Mesothelial cell of epicardium (in vitro differentiated cells): ENCODE measurements around the gene FCER1G. TPM values are rescaled to one million over a fixed set of nuclear protein-coding genes. Genes with fewer than 3 reads are reported as not detected.
A peak's percentile ranks its signal among the peaks of the same experiment; 100 is the strongest.

Experiments
- DNase-seq, 2 experiments: peaks; one replicate each; pipeline ENCODE4 v3.0.0; 2021; ENCODE audit warnings: low spot score in 2 of 2; ENCODE audit not compliant: unreplicated experiment in 2 of 2
- H3K27ac Mint-ChIP-seq: 2 replicates; pipeline ENCODE4 v1.8.0; 2021; ENCODE audit warnings: mixed read lengths
- H3K27me3 Mint-ChIP-seq: 2 replicates; pipeline ENCODE4 v1.8.0; 2021; ENCODE audit warnings: low read depth, mixed read lengths
- H3K36me3 Mint-ChIP-seq: 2 replicates; pipeline ENCODE4 v1.8.0; 2021; ENCODE audit warnings: mixed read lengths
- H3K4me1 Mint-ChIP-seq: 2 replicates; pipeline ENCODE4 v1.8.0; 2021; ENCODE audit warnings: mixed read lengths
- H3K4me3 Mint-ChIP-seq: 2 replicates; pipeline ENCODE4 v1.8.0; 2021; ENCODE audit warnings: mild to moderate bottlenecking, moderate library complexity, mixed read lengths
- H3K9me3 Mint-ChIP-seq: 2 replicates; pipeline ENCODE4 v1.8.0; 2021; ENCODE audit warnings: mixed read lengths
- total RNA-seq: library from RNA; stranded (reverse); gene quantifications from 3 replicates; pipeline ENCODE4 v1.2.1, GENCODE V29; 2021
- TF ChIP-seq, protein P1 (sequence below): fragments of 200-600 bp; sonication (generic); IDR thresholded peaks from one replicate; pipeline ENCODE4 v1.5.0; 2021; ENCODE audit warnings: antibody characterized with exemption; ENCODE audit not compliant: unreplicated experiment

Gene FCER1G
- total RNA-seq, 1 donor from 2014 or later = 0.40 TPM

DNA sequence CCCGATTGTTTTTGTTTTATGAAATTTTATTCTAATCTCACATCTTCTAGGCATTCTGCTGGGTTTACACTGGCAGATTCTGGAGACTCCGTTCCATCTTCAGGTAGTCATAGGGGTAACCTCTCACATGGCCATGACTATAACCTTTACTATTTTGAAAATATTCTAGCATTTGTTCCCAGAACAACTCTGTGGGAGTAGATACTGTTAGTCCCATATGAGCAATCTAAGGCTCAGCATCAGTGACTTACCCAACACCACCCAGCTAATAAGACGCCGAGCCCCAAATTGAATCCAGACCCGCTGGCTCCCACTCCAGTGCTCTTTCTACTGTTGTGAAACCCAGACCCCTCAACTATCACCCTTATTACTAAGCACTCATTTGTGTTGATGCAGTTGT is 26.1 kb upstream of the FCER1G start:
- TF ChIP-seq, protein P1, sequence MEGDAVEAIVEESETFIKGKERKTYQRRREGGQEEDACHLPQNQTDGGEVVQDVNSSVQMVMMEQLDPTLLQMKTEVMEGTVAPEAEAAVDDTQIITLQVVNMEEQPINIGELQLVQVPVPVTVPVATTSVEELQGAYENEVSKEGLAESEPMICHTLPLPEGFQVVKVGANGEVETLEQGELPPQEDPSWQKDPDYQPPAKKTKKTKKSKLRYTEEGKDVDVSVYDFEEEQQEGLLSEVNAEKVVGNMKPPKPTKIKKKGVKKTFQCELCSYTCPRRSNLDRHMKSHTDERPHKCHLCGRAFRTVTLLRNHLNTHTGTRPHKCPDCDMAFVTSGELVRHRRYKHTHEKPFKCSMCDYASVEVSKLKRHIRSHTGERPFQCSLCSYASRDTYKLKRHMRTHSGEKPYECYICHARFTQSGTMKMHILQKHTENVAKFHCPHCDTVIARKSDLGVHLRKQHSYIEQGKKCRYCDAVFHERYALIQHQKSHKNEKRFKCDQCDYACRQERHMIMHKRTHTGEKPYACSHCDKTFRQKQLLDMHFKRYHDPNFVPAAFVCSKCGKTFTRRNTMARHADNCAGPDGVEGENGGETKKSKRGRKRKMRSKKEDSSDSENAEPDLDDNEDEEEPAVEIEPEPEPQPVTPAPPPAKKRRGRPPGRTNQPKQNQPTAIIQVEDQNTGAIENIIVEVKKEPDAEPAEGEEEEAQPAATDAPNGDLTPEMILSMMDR = no peak
- H3K36me3 Mint-ChIP-seq = no peaks in the 10 kb centered on the region

DNA sequence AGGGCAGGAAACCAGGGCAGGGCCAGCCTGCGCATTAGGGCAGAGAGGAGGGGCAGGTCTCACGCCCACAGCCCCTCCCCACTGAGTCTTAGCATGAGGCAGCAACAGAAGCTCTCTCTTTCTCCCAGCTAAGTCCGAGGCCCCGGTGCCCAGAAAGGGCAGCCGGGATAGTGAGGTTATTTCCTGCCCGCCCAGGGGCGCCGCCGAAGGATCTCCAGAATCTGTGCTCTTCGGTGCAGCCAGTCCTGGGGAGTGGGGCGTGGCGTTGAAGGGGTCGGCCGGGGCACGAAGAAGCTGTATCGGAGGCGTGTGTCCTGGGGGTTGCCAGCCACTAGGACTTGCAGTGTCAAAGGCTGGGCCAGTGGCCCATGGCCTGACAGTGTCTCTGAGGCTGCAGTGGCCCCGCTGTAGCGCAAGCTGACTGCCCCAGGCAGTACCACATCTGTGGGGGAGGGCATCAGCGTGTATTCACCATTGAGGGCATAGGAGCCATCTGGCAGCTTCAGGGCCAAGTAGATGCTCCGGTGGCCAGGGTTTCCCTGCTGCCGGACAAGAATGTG is 24.1 kb upstream of the FCER1G start:
- no peak overlapping the region for H3K27ac Mint-ChIP-seq
- H3K27me3 Mint-ChIP-seq = no peaks in the 10 kb centered on the region
- peaks cover 3% of the 10 kb centered on the region for H3K4me1 Mint-ChIP-seq
- no peak for DNase-seq
- H3K9me3 Mint-ChIP-seq = no peaks in the 10 kb centered on the region
- TF ChIP-seq, protein P1 = no peak
- no peak overlapping the region for H3K4me3 Mint-ChIP-seq
- no peaks in the 10 kb centered on the region for H3K36me3 Mint-ChIP-seq

More for the DNA sequence above, 26.1 kb upstream of the FCER1G start:
- Mint-ChIP-seq H3K27me3 (no peaks in the 10 kb centered on the region), H3K4me1 (peaks cover 8% of the 10 kb centered on the region), H3K9me3 (no peaks in the 10 kb centered on the region), H3K27ac (no peak overlapping the region), H3K4me3 (no peak overlapping the region)
- no peak for DNase-seq

DNA sequence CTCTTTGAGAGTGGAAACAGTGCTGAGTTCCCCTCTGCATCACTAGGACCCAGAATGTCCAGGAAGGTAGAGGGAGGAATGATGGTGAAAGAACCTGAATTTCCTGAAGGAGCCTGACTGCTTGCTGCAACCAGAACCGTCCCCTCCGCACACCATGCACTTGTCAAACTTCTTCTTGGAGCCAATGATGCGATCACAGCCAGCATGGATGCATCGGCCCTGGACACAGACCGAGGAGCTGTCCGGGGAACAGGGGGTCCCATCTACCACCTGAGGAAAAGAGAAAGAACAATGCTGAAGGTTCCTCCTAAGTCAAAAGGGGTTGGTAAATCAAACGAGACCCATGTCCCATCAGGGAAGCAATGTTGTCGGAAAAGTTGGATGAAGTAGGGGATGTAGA is 23.1 kb upstream of the FCER1G start:
- TF ChIP-seq, protein P1 = no peak
- no peak for DNase-seq
- Mint-ChIP-seq H3K36me3 (no peaks in the 10 kb centered on the region), H3K27me3 (no peaks in the 10 kb centered on the region), H3K9me3 (no peaks in the 10 kb centered on the region), H3K4me3 (no peak overlapping the region), H3K4me1 (peaks cover 7% of the 10 kb centered on the region), H3K27ac (no peak overlapping the region)

DNA sequence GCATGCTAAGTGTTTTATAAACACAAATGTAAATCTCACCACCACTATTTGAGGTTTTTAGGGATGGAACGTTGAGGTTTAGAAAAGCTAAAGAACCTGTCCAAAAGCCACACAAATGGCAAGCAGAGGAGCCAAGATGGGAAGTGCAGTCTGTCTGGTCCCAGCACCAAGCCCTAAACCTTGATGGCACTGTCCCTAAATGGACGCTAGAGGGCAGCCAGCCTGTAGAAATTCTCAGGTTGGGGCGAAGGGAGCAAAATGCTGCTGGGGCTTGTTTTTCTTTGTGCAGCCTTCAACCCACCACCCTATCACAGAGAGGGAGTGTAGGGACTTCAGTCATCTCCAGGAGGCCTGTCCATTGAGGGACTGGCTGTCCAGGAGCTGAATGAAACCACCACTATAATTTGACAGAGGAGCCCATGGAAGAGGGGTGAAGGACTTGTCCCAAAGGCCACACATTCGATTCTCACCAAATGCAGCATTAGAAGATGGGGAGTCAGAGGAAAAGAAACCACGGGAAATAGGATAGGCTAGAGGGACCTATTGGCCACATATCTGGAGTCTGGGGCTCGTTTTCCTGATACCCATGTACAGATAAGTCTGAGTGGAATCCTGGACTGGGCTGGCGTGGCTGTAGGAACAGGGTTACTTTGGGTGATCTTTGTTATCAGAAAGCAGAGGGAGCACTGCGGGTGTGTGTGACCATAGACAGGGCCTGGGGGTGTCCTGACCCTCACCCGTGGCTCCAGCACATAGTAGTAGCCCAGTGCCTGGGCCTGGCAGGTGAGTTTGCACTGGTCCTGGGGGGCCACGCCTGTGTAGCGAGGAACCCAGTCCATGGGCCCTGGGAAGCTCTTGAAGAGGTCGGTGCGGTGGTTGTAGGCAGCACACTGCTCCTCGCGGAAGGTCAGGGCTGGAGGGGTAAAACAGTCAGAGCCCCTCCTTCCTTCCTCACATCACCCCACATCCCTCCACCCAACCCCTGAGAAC is 22.3 kb upstream of the FCER1G start:
- DNase-seq = peak in 1 of 2 experiments; percentile 65

DNA sequence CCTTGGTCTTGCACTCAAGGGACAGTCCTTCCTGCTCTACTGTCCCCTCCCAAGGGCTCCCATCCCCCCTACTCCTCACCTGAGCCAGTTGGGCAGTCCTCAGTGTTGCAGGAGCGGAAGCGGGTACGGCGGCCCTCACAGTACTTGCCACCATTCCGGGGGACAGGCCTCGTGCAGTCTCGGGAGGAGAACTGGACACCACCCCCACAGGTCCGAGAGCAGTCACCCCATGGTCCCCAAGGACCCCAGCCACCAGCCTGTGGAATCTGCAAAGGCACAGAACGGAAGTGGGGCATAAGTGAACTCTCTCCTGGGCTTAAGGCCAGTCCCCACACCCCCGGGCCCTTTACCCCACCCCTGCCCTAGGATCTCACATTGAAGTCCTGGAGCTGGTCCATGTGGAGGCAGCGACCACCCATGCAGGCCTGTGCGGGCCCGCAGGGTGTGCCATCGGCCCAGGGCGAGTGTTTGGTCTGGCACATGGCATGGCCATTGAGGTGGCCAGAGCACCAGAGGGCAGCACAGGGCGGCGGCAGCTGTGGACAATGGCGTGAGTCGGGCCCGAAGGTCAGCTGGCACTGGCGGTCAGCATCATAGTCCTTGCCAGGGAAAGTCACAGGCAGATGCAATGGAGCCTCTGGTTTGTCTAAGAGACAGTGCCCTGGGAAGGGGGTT is 21.4 kb upstream of the FCER1G start:
- H3K36me3 Mint-ChIP-seq = no peaks in the 10 kb centered on the region
- DNase-seq = no peak
- H3K27ac Mint-ChIP-seq = no peak overlapping the region
- H3K27me3 Mint-ChIP-seq = no peaks in the 10 kb centered on the region
- H3K4me3 Mint-ChIP-seq = no peak overlapping the region
- TF ChIP-seq, protein P1 = no peak
- H3K4me1 Mint-ChIP-seq = peaks cover 22% of the 10 kb centered on the region
- H3K9me3 Mint-ChIP-seq = no peaks in the 10 kb centered on the region

More for the DNA sequence above, 22.3 kb upstream of the FCER1G start:
- H3K9me3 Mint-ChIP-seq = no peaks in the 10 kb centered on the region
- peaks cover 15% of the 10 kb centered on the region for H3K4me1 Mint-ChIP-seq
- TF ChIP-seq, protein P1 = peak; percentile 85
- H3K36me3 Mint-ChIP-seq = no peaks in the 10 kb centered on the region
- H3K4me3 Mint-ChIP-seq = no peak overlapping the region
- H3K27me3 Mint-ChIP-seq = no peaks in the 10 kb centered on the region
- H3K27ac Mint-ChIP-seq = no peak overlapping the region
